Ishikawa (cell line): Measurements from ENCODE around the gene NELL1.

Experiments used
- CEBPB ChIP-seq: IDR thresholded peaks from 2 replicates; pipeline ENCODE4 v1.6.1; 2012
- CREB1 ChIP-seq: IDR thresholded peaks from 2 replicates; pipeline ENCODE4 v1.6.1; 2012; ENCODE audit warnings: low read depth
- EGR1 ChIP-seq: IDR thresholded peaks from 2 replicates; pipeline ENCODE4 v1.6.1; 2012
- EP300 ChIP-seq: IDR thresholded peaks from 2 replicates; pipeline ENCODE4 v1.6.1; 2012; ENCODE audit warnings: borderline replicate concordance
- FOXM1 ChIP-seq: IDR thresholded peaks from 2 replicates; pipeline ENCODE4 v1.6.1; 2012; ENCODE audit warnings: low read depth, borderline replicate concordance
- MAX ChIP-seq: IDR thresholded peaks from 2 replicates; pipeline ENCODE4 v1.6.1; 2012
- NFIC ChIP-seq: IDR thresholded peaks from 2 replicates; pipeline ENCODE4 v1.6.1; 2012
- RAD21 ChIP-seq: IDR thresholded peaks from 2 replicates; pipeline ENCODE4 v1.6.1; 2012; ENCODE audit warnings: low read depth
- TAF1 ChIP-seq: IDR thresholded peaks from 2 replicates; pipeline ENCODE4 v1.6.1; 2012; ENCODE audit warnings: low read depth, mild to moderate bottlenecking
- TCF12 ChIP-seq: IDR thresholded peaks from 2 replicates; pipeline ENCODE4 v1.6.1; 2012; ENCODE audit warnings: low read depth
- TEAD4 ChIP-seq: IDR thresholded peaks from 2 replicates; pipeline ENCODE4 v1.6.1; 2012
- USF1 ChIP-seq: IDR thresholded peaks from 2 replicates; pipeline ENCODE4 v1.6.1; 2012
- YY1 ChIP-seq: IDR thresholded peaks from 2 replicates; pipeline ENCODE4 v1.6.1; 2012; ENCODE audit warnings: low read depth
- ZBTB7A ChIP-seq: IDR thresholded peaks from 2 replicates; pipeline ENCODE4 v1.6.1; 2012; ENCODE audit warnings: low read depth
- TF ChIP-seq, protein P1 (sequence below): IDR thresholded peaks from 2 replicates; pipeline ENCODE4 v1.6.1; 2012; ENCODE audit warnings: low read depth, mild to moderate bottlenecking

NELL1 gene

DNA sequence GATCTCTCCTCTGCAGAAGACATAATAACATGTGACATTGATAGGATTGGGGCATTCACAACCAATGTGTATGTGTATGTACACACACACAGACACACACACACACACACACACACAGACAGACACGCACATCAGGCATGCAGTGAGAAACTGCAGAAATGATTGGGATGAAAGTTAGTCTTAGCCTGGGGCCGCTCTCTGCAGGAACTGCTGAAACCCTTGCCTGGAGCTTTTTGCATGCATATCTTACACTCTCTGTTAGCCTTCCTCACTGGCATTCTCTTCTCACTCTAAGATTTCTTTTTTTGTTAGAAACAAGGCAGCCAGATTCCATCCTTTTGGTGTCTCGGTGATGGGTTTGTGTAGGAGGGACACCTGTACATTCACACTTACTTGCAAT is 337.9 kb downstream of the NELL1 start:
- TF ChIP-seq YY1 (no peak), TCF12 (no peak), CEBPB (no peak), USF1 (no peak), EP300 (no peak), EGR1 (no peak), ZBTB7A (no peak), TAF1 (no peak), CREB1 (no peak), TEAD4 (no peak), MAX (no peak), NFIC (no peak), FOXM1 (no peak), RAD21 (no peak)
- TF ChIP-seq, protein P1, sequence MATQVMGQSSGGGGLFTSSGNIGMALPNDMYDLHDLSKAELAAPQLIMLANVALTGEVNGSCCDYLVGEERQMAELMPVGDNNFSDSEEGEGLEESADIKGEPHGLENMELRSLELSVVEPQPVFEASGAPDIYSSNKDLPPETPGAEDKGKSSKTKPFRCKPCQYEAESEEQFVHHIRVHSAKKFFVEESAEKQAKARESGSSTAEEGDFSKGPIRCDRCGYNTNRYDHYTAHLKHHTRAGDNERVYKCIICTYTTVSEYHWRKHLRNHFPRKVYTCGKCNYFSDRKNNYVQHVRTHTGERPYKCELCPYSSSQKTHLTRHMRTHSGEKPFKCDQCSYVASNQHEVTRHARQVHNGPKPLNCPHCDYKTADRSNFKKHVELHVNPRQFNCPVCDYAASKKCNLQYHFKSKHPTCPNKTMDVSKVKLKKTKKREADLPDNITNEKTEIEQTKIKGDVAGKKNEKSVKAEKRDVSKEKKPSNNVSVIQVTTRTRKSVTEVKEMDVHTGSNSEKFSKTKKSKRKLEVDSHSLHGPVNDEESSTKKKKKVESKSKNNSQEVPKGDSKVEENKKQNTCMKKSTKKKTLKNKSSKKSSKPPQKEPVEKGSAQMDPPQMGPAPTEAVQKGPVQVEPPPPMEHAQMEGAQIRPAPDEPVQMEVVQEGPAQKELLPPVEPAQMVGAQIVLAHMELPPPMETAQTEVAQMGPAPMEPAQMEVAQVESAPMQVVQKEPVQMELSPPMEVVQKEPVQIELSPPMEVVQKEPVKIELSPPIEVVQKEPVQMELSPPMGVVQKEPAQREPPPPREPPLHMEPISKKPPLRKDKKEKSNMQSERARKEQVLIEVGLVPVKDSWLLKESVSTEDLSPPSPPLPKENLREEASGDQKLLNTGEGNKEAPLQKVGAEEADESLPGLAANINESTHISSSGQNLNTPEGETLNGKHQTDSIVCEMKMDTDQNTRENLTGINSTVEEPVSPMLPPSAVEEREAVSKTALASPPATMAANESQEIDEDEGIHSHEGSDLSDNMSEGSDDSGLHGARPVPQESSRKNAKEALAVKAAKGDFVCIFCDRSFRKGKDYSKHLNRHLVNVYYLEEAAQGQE: no peak

- TF ChIP-seq ZBTB7A (no peak), EGR1 (no peak), CREB1 (no peak), USF1 (no peak), YY1 (no peak), TAF1 (no peak), CEBPB (no peak), EP300 (no peak), TEAD4 (no peak), MAX (no peak), RAD21 (no peak)
Measured at GRCh38 chr11:21018248-21018647, 348.9 kb downstream of the NELL1 start.

DNA sequence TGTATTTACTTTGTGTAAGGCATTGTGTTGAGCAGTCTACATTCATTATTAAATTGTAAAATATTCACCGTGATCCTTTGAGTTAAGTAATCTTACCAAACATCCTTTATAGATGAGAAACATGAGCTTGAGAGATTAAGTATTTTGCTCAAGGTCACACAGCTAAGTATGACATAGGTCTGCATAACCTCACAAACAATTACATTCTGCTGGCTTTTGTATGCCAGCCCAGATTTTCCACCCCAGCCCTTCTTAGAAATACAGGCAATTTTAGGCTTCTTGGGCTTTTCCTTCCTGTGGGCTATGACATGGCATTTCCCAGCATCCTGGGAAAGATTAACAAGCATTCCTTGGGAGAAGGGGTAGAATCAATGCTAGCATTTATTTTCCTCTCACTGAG is 357.3 kb downstream of the NELL1 start:
- TF ChIP-seq TAF1: no peak
- no peak for TF ChIP-seq EGR1
- no peak for TF ChIP-seq ZBTB7A
- TF ChIP-seq TCF12: no peak
- no peak for TF ChIP-seq EP300
- no peak for TF ChIP-seq USF1
- TF ChIP-seq CREB1: no peak
- TF ChIP-seq TEAD4: no peak
- TF ChIP-seq NFIC: no peak
- TF ChIP-seq, protein P1: no peak
- no peak for TF ChIP-seq CEBPB
- no peak for TF ChIP-seq RAD21
- TF ChIP-seq FOXM1: no peak
- TF ChIP-seq MAX: no peak
- TF ChIP-seq YY1: no peak

- TF ChIP-seq ZBTB7A (no peak), EP300 (no peak), USF1 (no peak), RAD21 (no peak), TCF12 (no peak), FOXM1 (no peak), TEAD4 (no peak), CEBPB (no peak), TAF1 (no peak), EGR1 (no peak), MAX (no peak), CREB1 (no peak), YY1 (no peak), NFIC (no peak)
- TF ChIP-seq, protein P1: no peak
Measured at GRCh38 chr11:21037850-21038249, 368.5 kb downstream of the NELL1 start.
